GM23338 (cell line): ENCODE measurements around the gene STXBP5L. TPM values are rescaled to one million over a fixed set of nuclear protein-coding genes. Genes with fewer than 3 reads are reported as not detected.

Experiments used
- ATAC-seq: fragments of 200-7000 bp; cut with Tn5 transposase; 3 replicates; pipeline ENCODE4 v1.9.1; 2020
- DNase-seq: peaks from one replicate; pipeline ENCODE4 v3.0.0-alpha.2; 2015; ENCODE audit warnings: low spot score
- H2AFZ ChIP-seq: fragments of 200-600 bp; sonication (generic); 2 replicates; pipeline ENCODE4 v1.8.0; 2016; ENCODE audit warnings: antibody characterized with exemption, mild to moderate bottlenecking, moderate library complexity
- H3F3A ChIP-seq: fragments of 200-600 bp; sonication (generic); replicated peaks from 2 replicates; pipeline ENCODE4 v1.8.0; 2017; ENCODE audit warnings: antibody characterized with exemption, mixed run types, low read depth
- H3K27ac ChIP-seq: fragments of 200-600 bp; sonication (generic); 2 replicates; pipeline ENCODE4 v1.6.1; 2016; ENCODE audit warnings: low read depth
- H3K27me3 ChIP-seq: fragments of 200-600 bp; sonication (generic); 2 replicates; pipeline ENCODE4 v1.8.0; 2016; ENCODE audit warnings: mild to moderate bottlenecking, mixed run types, moderate library complexity; ENCODE audit not compliant: insufficient read depth
- H3K36me3 ChIP-seq: fragments of 200-600 bp; sonication (generic); 2 replicates; pipeline ENCODE4 v1.8.0; 2016; ENCODE audit warnings: mild to moderate bottlenecking; ENCODE audit not compliant: insufficient read depth
- H3K4me1 ChIP-seq: fragments of 200-600 bp; sonication (generic); 2 replicates; pipeline ENCODE4 v1.8.0; 2016; ENCODE audit warnings: mild to moderate bottlenecking, moderate library complexity; ENCODE audit not compliant: insufficient read depth
- H3K4me2 ChIP-seq: fragments of 200-600 bp; sonication (generic); 2 replicates; pipeline ENCODE4 v1.7.1; 2017; ENCODE audit warnings: mixed run types
- H3K4me3 ChIP-seq: fragments of 200-600 bp; sonication (generic); 2 replicates; pipeline ENCODE4 v1.6.1; 2016; ENCODE audit warnings: mixed run types
- H3K79me2 ChIP-seq: fragments of 200-600 bp; sonication (generic); replicated peaks from 2 replicates; pipeline ENCODE4 v1.8.0; 2017; ENCODE audit warnings: mild to moderate bottlenecking; ENCODE audit not compliant: insufficient read depth
- H3K9me2 ChIP-seq: fragments of 200-600 bp; sonication (generic); 2 replicates; pipeline ENCODE4 v1.8.0; 2017; ENCODE audit not compliant: insufficient read depth
- H4K20me1 ChIP-seq: fragments of 200-600 bp; sonication (generic); replicated peaks from 2 replicates; pipeline ENCODE4 v1.8.0; 2017; ENCODE audit warnings: mild to moderate bottlenecking; ENCODE audit not compliant: insufficient read depth
- H3K27ac Mint-ChIP-seq: 2 replicates; pipeline ENCODE4 v1.8.0; 2020; ENCODE audit warnings: inconsistent platforms, mild to moderate bottlenecking, moderate library complexity, mixed read lengths
- H3K27me3 Mint-ChIP-seq: 3 replicates; pipeline ENCODE4 v1.8.0; 2022; ENCODE audit warnings: low read depth, mild to moderate bottlenecking, moderate library complexity, mixed read lengths, inconsistent platforms; ENCODE audit not compliant: insufficient read depth, poor library complexity
- H3K36me3 Mint-ChIP-seq: 3 replicates; pipeline ENCODE4 v1.8.0; 2021; ENCODE audit warnings: low read depth, mild to moderate bottlenecking, inconsistent platforms, moderate library complexity, mixed read lengths
- H3K4me1 Mint-ChIP-seq: 3 replicates; pipeline ENCODE4 v1.8.0; 2020; ENCODE audit warnings: mild to moderate bottlenecking, inconsistent platforms, mixed read lengths
- H3K4me3 Mint-ChIP-seq: 3 replicates; pipeline ENCODE4 v1.8.0; 2021; ENCODE audit warnings: moderate library complexity, mild to moderate bottlenecking, inconsistent platforms, mixed read lengths
- H3K9me3 Mint-ChIP-seq: 3 replicates; pipeline ENCODE4 v1.8.0; 2020; ENCODE audit warnings: moderate library complexity, mild to moderate bottlenecking, inconsistent platforms, mixed read lengths
- CREB1 ChIP-seq: fragments of 250-450 bp; sonication (Bioruptor Pico); IDR thresholded peaks from 2 replicates; pipeline ENCODE4 v1.5.0; 2020; ENCODE audit warnings: low read depth, mild to moderate bottlenecking, moderate library complexity
- ETS1 ChIP-seq: IDR thresholded peaks from 2 replicates; pipeline ENCODE4 v1.6.1; 2016; ENCODE audit warnings: antibody characterized with exemption
- EZH2 ChIP-seq: fragments of 200-600 bp; sonication (generic); IDR thresholded peaks from one replicate; pipeline ENCODE4 v1.8.0; 2017; ENCODE audit warnings: antibody characterized with exemption, mild to moderate bottlenecking, low read depth; ENCODE audit not compliant: unreplicated experiment
- EZH2phosphoT487 ChIP-seq: fragments of 200-600 bp; sonication (generic); IDR thresholded peaks from one replicate; pipeline ENCODE4 v1.8.1; 2018; ENCODE audit warnings: antibody characterized with exemption; ENCODE audit not compliant: unreplicated experiment
- JUNB ChIP-seq: IDR thresholded peaks from one replicate; pipeline ENCODE4 v1.6.1; 2016; ENCODE audit warnings: antibody characterized with exemption; ENCODE audit not compliant: unreplicated experiment
- NANOG ChIP-seq: IDR thresholded peaks from 2 replicates; pipeline ENCODE4 v1.6.1; 2016; ENCODE audit warnings: antibody characterized with exemption, borderline replicate concordance
- POLR2AphosphoS5 ChIP-seq: IDR thresholded peaks from 2 replicates; pipeline ENCODE4 v1.6.1; 2016; ENCODE audit warnings: antibody characterized with exemption, low read depth
- REST ChIP-seq: IDR thresholded peaks from one replicate; pipeline ENCODE4 v1.6.1; 2018; ENCODE audit warnings: antibody characterized with exemption; ENCODE audit not compliant: unreplicated experiment
- STAT1 ChIP-seq: IDR thresholded peaks from one replicate; pipeline ENCODE4 v1.6.1; 2016; ENCODE audit warnings: antibody characterized with exemption; ENCODE audit not compliant: unreplicated experiment
- ZNF114 ChIP-seq: fragments of 250-450 bp; sonication (Bioruptor Pico); IDR thresholded peaks from 2 replicates; pipeline ENCODE4 v1.5.0; 2020; ENCODE audit warnings: mild to moderate bottlenecking, moderate library complexity
- ZNF331 ChIP-seq: fragments of 250-450 bp; sonication (Bioruptor Pico); IDR thresholded peaks from 2 replicates; pipeline ENCODE4 v1.5.0; 2020; ENCODE audit warnings: low read depth, mild to moderate bottlenecking, moderate library complexity
- polyA plus RNA-seq: library from polyadenylated mRNA; unstranded; fragments of >200 nt; fragmentation: Nextera tagmentation; extraction: Ambion mirVana; gene quantifications from 2 replicates; pipeline ENCODE4 v1.2.1, GENCODE V29; 2016
- total RNA-seq: library from RNA; depleted of rRNA; stranded (reverse); fragments of >200 nt; shearing (Covaris generic); gene quantifications from 2 replicates; pipeline ENCODE4 v1.2.3, GENCODE V29; 2014
- TF ChIP-seq, protein P1 (sequence below): fragments of 250-450 bp; sonication (Bioruptor Pico); IDR thresholded peaks from 2 replicates; pipeline ENCODE4 v1.5.0; 2020; ENCODE audit warnings: mild to moderate bottlenecking, moderate library complexity
- TF ChIP-seq, protein P2 (sequence below), 2 experiments: fragments of 200-600 bp in 1 of 2; sonication (generic) in 1 of 2; conservative IDR thresholded peaks; 2 replicates each; pipeline versions ENCODE4 v1.5.1 to v1.6.1; 2016 to 2017; ENCODE audit warnings: antibody characterized with exemption in 2 of 2, low read depth in 2 of 2, mild to moderate bottlenecking in 2 of 2, moderate library complexity in 1 of 2

Gene STXBP5L
- total and polyA plus RNA-seq, 2 experiments from 2014 or later, result 4.2 to 6.0 TPM

DNA sequence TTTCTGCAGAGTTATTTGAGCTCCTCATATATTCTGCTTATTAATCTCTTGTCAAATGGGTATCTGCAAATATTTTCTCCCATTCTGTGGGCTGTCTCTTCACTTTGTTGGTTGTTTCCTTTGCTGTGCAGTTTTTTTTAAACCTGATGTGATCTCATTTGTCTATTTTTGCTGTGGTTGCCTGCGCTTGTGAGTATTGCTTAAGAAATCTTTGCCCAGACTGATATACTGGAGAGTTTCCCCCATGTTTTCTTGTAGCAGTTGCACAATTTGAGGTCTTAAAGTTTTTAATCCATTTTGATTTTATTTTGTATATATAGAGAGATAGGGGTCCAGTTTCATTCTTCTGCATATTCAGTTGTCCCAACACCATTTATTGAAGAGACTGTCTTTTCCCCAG, 535.5 kb downstream of the STXBP5L start:
- Histone ChIP-seq H3K27me3 (no peaks in the 10 kb centered on the region), H3K27ac (no peak overlapping the region), H3K4me2 (no peak overlapping the region), H2AFZ (no peak overlapping the region), H3K4me3 (no peak overlapping the region), H3F3A (no peaks in the 10 kb centered on the region), H4K20me1 (no peaks in the 10 kb centered on the region), H3K4me1 (no peaks in the 10 kb centered on the region), H3K9me2 (no peaks in the 10 kb centered on the region), H3K36me3 (peaks cover 5% of the 10 kb centered on the region; the same call in 1 of the 2 replicates), H3K79me2 (no peaks in the 10 kb centered on the region)
- Mint-ChIP-seq H3K27ac (no peak overlapping the region), H3K4me3 (no peak overlapping the region), H3K27me3 (no peaks in the 10 kb centered on the region), H3K9me3 (no peaks in the 10 kb centered on the region), H3K4me1 (no peaks in the 10 kb centered on the region), H3K36me3 (peaks cover 38% of the 10 kb centered on the region)
- TF ChIP-seq NANOG (no peak), REST (no peak), EZH2phosphoT487 (no peak), JUNB (no peak), ZNF114 (CRISPR knock-in tag) (no peak), EZH2 (no peak), ZNF331 (CRISPR knock-in tag) (no peak), POLR2AphosphoS5 (no peak), CREB1 (no peak), ETS1 (no peak), STAT1 (no peak)
- TF ChIP-seq, protein P1, sequence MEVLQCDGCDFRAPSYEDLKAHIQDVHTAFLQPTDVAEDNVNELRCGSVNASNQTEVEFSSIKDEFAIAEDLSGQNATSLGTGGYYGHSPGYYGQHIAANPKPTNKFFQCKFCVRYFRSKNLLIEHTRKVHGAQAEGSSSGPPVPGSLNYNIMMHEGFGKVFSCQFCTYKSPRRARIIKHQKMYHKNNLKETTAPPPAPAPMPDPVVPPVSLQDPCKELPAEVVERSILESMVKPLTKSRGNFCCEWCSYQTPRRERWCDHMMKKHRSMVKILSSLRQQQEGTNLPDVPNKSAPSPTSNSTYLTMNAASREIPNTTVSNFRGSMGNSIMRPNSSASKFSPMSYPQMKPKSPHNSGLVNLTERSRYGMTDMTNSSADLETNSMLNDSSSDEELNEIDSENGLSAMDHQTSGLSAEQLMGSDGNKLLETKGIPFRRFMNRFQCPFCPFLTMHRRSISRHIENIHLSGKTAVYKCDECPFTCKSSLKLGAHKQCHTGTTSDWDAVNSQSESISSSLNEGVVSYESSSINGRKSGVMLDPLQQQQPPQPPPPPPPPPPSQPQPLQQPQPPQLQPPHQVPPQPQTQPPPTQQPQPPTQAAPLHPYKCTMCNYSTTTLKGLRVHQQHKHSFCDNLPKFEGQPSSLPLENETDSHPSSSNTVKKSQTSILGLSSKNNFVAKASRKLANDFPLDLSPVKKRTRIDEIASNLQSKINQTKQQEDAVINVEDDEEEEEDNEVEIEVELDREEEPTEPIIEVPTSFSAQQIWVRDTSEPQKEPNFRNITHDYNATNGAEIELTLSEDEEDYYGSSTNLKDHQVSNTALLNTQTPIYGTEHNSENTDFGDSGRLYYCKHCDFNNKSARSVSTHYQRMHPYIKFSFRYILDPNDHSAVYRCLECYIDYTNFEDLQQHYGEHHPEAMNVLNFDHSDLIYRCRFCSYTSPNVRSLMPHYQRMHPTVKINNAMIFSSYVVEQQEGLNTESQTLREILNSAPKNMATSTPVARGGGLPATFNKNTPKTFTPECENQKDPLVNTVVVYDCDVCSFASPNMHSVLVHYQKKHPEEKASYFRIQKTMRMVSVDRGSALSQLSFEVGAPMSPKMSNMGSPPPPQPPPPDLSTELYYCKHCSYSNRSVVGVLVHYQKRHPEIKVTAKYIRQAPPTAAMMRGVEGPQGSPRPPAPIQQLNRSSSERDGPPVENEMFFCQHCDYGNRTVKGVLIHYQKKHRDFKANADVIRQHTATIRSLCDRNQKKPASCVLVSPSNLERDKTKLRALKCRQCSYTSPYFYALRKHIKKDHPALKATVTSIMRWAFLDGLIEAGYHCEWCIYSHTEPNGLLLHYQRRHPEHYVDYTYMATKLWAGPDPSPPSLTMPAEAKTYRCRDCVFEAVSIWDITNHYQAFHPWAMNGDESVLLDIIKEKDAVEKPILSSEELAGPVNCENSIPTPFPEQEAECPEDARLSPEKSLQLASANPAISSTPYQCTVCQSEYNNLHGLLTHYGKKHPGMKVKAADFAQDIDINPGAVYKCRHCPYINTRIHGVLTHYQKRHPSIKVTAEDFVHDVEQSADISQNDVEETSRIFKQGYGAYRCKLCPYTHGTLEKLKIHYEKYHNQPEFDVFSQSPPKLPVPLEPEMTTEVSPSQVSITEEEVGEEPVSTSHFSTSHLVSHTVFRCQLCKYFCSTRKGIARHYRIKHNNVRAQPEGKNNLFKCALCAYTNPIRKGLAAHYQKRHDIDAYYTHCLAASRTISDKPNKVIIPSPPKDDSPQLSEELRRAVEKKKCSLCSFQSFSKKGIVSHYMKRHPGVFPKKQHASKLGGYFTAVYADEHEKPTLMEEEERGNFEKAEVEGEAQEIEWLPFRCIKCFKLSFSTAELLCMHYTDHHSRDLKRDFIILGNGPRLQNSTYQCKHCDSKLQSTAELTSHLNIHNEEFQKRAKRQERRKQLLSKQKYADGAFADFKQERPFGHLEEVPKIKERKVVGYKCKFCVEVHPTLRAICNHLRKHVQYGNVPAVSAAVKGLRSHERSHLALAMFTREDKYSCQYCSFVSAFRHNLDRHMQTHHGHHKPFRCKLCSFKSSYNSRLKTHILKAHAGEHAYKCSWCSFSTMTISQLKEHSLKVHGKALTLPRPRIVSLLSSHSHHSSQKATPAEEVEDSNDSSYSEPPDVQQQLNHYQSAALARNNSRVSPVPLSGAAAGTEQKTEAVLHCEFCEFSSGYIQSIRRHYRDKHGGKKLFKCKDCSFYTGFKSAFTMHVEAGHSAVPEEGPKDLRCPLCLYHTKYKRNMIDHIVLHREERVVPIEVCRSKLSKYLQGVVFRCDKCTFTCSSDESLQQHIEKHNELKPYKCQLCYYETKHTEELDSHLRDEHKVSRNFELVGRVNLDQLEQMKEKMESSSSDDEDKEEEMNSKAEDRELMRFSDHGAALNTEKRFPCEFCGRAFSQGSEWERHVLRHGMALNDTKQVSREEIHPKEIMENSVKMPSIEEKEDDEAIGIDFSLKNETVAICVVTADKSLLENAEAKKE (CRISPR knock-in tag), result no peak
- TF ChIP-seq, protein P2, sequence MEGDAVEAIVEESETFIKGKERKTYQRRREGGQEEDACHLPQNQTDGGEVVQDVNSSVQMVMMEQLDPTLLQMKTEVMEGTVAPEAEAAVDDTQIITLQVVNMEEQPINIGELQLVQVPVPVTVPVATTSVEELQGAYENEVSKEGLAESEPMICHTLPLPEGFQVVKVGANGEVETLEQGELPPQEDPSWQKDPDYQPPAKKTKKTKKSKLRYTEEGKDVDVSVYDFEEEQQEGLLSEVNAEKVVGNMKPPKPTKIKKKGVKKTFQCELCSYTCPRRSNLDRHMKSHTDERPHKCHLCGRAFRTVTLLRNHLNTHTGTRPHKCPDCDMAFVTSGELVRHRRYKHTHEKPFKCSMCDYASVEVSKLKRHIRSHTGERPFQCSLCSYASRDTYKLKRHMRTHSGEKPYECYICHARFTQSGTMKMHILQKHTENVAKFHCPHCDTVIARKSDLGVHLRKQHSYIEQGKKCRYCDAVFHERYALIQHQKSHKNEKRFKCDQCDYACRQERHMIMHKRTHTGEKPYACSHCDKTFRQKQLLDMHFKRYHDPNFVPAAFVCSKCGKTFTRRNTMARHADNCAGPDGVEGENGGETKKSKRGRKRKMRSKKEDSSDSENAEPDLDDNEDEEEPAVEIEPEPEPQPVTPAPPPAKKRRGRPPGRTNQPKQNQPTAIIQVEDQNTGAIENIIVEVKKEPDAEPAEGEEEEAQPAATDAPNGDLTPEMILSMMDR (conservative IDR thresholded peaks at IDR 0.05; ENCODE audit: low read depth in 2 of 2), result no peak
- ATAC-seq (no peak), DNase-seq (no peak)
